GM18907 (cell line): ENCODE results near the gene MATN1.

ENCODE experiments used
- ATAC-seq: cut with Tn5 transposase; IDR thresholded peaks from one replicate; pipeline ENCODE4 v1.9.1; 2021; ENCODE audit warnings: mild to moderate bottlenecking, moderate library complexity; ENCODE audit not compliant: unreplicated experiment

MATN1 gene

DNA sequence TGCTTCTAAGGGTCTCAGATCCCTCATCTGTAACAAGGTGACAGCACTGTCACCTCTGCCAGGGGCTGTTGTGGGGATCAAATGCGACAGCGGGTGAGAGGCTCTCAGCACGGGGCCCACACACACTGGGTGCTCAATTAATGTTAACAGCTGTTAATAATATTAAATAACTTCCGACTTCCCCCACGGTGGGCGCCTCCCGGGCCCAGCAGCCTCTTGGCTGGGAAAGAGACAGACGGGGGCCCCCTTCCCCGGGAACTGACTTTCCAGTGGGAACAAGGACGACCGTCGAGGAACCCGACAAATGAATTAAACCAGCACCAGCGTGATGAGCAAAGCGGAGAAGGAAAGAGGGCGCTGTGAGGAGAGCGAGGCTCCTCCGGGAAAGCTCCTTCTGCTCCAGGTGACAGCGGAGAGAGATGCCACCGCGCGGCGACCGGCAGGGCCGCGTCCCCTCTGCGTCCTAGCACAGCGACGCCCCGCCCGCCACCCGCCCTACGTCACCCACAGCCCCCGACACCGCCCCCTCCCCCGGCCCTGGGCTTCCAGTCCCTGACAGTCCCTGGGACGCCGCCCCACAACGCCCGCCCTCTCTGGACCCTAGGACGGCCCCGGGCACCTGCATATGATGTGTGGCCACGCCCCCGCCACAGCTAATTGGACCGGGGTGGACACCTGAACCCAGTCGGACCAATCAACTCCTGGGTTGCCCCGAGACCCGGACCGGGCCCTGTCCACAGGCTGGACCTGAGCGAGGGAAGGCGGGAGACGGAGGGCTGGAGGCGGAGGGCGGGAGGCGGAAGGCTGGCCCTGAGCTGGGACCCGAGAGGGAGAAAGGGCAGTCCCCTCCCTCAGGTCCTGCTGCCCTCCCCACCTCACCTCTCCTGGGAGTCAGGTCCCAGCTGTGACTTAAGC lies 38.2 kb downstream of the MATN1 start:
- no peak for ATAC-seq

DNA sequence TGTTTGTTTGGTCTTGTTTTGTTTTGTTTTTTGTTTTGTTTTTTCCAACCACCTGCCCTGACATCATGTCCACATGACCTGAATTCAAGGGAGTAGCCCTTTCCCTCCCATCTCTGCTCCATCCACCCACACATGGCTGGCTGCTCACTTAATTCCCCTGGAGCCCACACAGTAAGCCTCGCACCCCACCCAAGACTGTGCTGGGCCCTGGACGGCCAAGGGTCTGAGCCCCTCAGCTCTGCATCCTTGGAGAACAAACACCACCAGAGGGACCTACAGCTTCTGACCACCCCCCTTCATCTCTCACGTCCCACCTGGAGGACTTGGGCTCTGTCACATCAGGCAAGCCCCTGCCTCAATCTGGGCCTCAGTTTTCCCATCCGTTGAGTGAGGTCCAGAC lies 39.1 kb downstream of the MATN1 start:
- ATAC-seq: no peak

DNA sequence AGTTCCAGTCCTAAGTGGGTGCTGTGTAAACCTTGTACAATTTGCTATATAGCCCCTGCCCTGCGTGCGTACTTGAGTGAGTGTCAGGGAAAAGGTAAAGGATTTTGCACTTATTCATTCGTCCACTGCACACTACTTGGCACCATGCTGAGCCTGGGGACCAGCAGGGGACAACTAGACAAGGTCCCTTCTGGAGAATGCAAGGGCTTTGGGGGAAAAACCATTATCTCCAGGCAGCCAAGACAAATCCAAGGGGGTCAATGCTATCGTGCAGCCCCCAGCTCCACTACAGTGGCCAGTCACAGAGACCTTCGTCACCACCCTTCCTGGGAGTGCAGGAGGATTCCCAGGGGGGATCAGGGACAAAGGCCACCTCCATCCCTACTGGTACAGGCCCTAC lies 39.7 kb downstream of the MATN1 start:
- ATAC-seq: no peak

DNA sequence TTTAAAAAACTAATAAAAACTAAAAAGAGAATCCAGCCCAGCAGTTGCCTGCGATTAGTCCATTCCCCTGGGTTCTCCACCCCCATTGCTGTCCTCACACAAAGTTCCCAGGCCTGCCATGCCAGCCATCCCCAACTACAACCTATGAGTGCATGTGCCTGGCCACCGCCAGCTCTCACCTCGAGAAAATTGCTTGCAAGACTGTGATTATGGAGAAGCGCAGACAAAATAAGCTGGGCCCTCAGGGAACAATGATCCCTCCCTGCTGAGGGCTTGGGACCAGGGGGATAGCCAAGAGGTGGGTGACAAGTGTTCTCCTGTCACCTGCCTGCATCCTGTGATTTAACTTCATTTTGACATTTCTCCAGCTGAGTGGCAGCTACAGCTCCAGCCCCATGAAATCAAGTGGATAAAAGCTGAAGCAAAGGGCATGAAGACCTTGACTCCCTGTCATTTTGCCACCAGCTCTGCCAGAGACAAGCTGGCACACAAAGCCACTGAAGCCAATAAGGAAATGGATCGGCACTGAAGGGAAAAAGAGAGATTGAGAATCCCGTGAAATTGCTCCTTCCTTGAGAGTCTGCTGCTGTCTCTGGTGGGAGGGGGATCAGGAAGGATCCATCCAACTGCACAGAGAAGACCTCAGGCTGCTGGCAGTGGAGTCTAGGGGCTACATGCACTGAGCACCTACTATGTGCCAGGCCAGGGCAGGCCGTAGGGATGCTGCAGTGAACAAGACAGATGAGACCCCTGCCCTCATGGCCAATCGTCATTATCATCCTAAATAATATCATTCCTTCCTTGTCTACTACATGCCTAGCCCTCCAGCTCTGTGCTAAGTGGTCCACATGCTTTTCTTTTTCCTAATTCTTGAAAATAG lies 40.7 kb downstream of the MATN1 start:
- ATAC-seq: no peak

GRCh38 chr1:30681782-30682181 lies 41.6 kb downstream of the MATN1 start:
- no peak for ATAC-seq

GRCh38 chr1:30680879-30681278 lies 42.5 kb downstream of the MATN1 start:
- no peak for ATAC-seq

DNA sequence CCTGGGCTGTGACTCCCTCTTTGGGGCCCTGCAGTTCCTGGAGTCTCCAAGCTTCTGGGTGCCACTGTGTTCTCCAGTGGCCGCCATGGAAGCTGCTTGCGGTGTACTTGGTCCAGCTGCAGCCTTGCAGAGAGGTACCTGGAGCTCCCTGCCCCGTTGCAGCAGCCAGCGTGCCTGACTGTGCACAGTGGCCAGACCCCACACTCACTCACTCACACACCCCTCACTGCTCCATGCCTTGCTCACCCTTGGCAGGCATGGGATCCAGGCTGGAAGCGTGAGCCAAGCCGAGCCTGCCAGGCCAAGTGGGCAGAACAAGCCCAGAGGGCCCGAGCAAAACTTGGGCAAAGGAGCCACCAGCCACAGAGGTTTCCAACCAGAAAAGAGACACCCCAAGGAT lies 43.0 kb downstream of the MATN1 start:
- ATAC-seq: no peak

GRCh38 chr1:30679976-30680305 lies 43.4 kb downstream of the MATN1 start:
- ATAC-seq: no peak

GRCh38 chr1:30679201-30679975 lies 44.0 kb downstream of the MATN1 start:
- ATAC-seq: no peak

DNA sequence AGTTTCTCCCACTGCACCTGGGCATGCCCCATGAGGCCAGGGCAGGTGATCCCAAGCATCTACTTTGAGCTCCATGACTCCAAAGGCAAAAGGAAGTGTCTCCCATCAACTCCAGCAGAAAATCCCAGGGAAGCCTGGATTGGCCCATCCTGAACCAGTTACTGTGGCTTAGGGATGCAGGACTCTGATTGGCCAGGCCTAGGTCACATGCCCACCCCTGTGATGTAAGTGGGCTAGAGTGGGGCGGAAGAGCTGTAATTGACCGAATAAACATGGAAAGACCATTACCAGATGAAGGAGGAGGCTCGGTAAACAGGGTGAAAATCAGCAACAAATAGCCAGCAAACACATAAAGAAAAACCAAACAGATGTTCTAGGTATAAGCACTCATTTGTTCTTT lies 45.2 kb downstream of the MATN1 start:
- no peak for ATAC-seq

DNA sequence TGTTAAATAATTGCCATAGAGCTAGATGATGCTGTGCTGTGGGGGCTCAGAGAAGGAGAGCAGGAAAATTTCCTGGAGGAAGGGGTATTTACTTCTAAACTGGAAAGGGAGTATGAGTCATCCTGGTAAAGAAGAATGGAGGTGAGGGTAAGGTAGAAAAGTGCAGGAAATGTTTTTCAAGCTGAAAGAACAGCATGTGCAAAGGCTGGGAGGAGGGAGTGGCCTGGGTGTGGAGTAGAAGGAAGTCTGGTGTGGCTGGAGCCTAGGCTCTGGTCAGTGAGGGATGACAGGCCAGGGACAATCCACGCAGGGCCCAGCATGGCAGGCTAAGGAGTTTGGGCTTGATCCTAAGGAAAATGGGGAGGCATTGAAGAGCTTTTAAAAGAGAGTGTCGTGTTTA lies 45.9 kb downstream of the MATN1 start:
- no peak for ATAC-seq

DNA sequence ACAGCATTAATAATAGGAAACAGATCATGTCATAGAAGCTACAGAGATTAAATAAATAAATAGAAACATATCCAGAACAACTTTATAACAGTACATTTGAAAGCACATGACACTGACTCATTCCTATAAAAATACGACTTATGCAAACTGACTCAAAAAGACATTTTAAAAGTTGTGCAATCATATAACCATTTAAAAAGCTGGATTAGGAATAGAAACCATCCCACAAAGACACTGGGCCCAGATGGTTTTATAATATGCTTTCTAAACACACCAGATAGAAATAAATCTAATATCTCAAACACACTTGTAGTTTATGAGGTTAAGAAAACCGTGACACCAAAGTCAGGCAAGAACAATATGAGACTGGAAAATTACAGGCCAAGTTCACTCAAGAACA lies 47.6 kb downstream of the MATN1 start:
- ATAC-seq: no peak

- ATAC-seq: no peak
Observed at GRCh38 chr1:30675289-30675688, 48.1 kb downstream of the MATN1 start.

- ATAC-seq: no peak
Observed at GRCh38 chr1:30673395-30673794, 50.0 kb downstream of the MATN1 start.

- no peak for ATAC-seq
Observed at GRCh38 chr1:30672661-30673060, 50.7 kb downstream of the MATN1 start.

- no peak for ATAC-seq
Observed at GRCh38 chr1:30670240-30671060, 52.9 kb downstream of the MATN1 start.

DNA sequence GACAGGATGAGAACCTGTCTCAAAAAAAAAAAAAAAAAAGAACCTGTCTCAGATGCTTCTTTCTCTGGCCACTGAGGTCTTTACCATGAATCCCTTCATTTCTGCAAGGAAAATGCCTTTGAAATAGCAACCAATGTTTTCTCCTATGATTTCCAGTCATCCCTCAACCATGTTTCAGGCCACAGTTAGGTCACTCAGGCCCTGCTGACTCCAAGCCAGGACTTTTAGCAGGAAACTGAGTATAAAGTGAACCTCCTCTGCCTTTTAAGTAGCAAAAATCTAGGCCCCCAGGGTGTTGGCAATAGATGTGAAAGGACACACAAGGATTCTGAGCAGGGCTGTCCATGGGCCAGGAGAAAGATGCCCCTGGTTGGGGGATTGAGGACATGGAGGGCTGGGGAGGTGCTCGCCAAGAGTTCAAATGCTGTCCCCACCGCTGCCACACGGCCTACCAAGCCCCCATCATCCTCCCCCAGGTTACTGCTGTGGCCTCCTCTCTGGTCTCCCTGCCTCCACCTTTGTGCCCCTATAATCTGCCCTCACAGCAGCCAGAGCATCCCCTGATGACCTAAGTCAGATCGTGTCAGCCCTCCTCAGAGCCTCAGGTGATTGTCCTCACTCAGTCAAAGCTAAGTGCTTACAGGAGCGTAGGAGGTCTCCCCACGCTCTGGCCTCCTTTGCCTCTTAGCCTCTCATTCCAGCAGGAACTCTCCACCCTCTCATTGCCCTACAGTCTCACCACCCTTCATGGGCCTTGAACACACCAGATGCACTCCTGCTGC lies 54.6 kb downstream of the MATN1 start:
- ATAC-seq: no peak

- ATAC-seq: no peak
Observed at GRCh38 chr1:30668024-30668423, 55.4 kb downstream of the MATN1 start.

GRCh38 chr1:30666756-30667273 lies 56.6 kb downstream of the MATN1 start:
- no peak for ATAC-seq
